COLO829 (cell line): ENCODE measurements around the gene CLDN16.

Experiments used
- DNase-seq: peaks from one replicate; pipeline ENCODE4 v3.0.0; 2012; ENCODE audit warnings: low spot score

Gene CLDN16

GRCh38 chr3:190380184-190380583 lies 7.8 kb upstream of the CLDN16 start:
- DNase-seq, result no peak

- no peak for DNase-seq
Observed at GRCh38 chr3:190381441-190381840, 6.5 kb upstream of the CLDN16 start.

- DNase-seq, result no peak
Observed at GRCh38 chr3:190382082-190382481, 5.9 kb upstream of the CLDN16 start.

- DNase-seq, result peak; percentile 77
Observed at GRCh38 chr3:190384309-190384756, 3.6 kb upstream of the CLDN16 start.

- peak; percentile 92 for DNase-seq
Observed at GRCh38 chr3:190385731-190386688, 2.0 kb upstream of the CLDN16 start.

- no peak for DNase-seq
Observed at GRCh38 chr3:190388703-190389102, 740 bp downstream of the CLDN16 start.

GRCh38 chr3:190396001-190396400 lies 8.0 kb downstream of the CLDN16 start:
- no peak for DNase-seq

GRCh38 chr3:190397889-190398288 lies 9.9 kb downstream of the CLDN16 start:
- DNase-seq, result no peak

- no peak for DNase-seq
Observed at GRCh38 chr3:190399677-190400076, 11.7 kb downstream of the CLDN16 start.

- DNase-seq, result no peak
Observed at GRCh38 chr3:190401963-190402362, 14.0 kb downstream of the CLDN16 start.

GRCh38 chr3:190404715-190405114 lies 16.8 kb downstream of the CLDN16 start:
- DNase-seq, result no peak

GRCh38 chr3:190414297-190414696 lies 26.3 kb downstream of the CLDN16 start:
- DNase-seq, result no peak

- DNase-seq, result no peak
Observed at GRCh38 chr3:190424108-190424477, 36.1 kb downstream of the CLDN16 start.

- DNase-seq, result peak; percentile 62
Observed at GRCh38 chr3:190424478-190425439, 36.8 kb downstream of the CLDN16 start.

- DNase-seq, result no peak
Observed at GRCh38 chr3:190425833-190426232, 37.9 kb downstream of the CLDN16 start.

- no peak for DNase-seq
Observed at GRCh38 chr3:190426806-190427507, 39.0 kb downstream of the CLDN16 start.

- DNase-seq, result no peak
Observed at GRCh38 chr3:190429681-190430080, 41.7 kb downstream of the CLDN16 start.

GRCh38 chr3:190430906-190431305 lies 42.9 kb downstream of the CLDN16 start:
- DNase-seq, result no peak

- peak; percentile 28 for DNase-seq
Observed at GRCh38 chr3:190432216-190432615, 44.3 kb downstream of the CLDN16 start.

- DNase-seq, result no peak
Observed at GRCh38 chr3:190433626-190434025, 45.7 kb downstream of the CLDN16 start.

- DNase-seq, result no peak
Observed at GRCh38 chr3:190435618-190436017, 47.7 kb downstream of the CLDN16 start.

- DNase-seq, result no peak
Observed at GRCh38 chr3:190436331-190436730, 48.4 kb downstream of the CLDN16 start.
